Activated CD4-positive, alpha-beta T cell treated with anti-CD3 and anti-CD28 coated beads for 4 hours (primary cell): ENCODE measurements around the gene SLC47A1.
"Not testable (repeated sequence)": the region's sequence is repeated elsewhere in the genome, so short reads cannot be mapped to it uniquely, and the experiment has no call there.

Experiments
- DNase-seq, 2 donors: peaks; one replicate each; pipeline ENCODE4 v3.0.0-alpha.2; 2020

Gene SLC47A1

GRCh38 chr17:19555746-19556145 is 22.1 kb downstream of the SLC47A1 start:
- no peak for DNase-seq

- DNase-seq, result no peak
Observed at GRCh38 chr17:19558946-19559345, 25.3 kb downstream of the SLC47A1 start.

- DNase-seq, result no peak
Observed at GRCh38 chr17:19561697-19562318, 28.2 kb downstream of the SLC47A1 start.

GRCh38 chr17:19565817-19566575 is 32.3 kb downstream of the SLC47A1 start:
- no peak for DNase-seq

- DNase-seq, result no peak
Observed at GRCh38 chr17:19567216-19568015, 33.8 kb downstream of the SLC47A1 start.

GRCh38 chr17:19568016-19568350 is 34.3 kb downstream of the SLC47A1 start:
- no peak for DNase-seq

GRCh38 chr17:19569785-19570543 is 36.3 kb downstream of the SLC47A1 start:
- no peak for DNase-seq

GRCh38 chr17:19570544-19571062 is 36.9 kb downstream of the SLC47A1 start:
- no peak for DNase-seq

- no peak for DNase-seq
Observed at GRCh38 chr17:19573075-19573474, 39.4 kb downstream of the SLC47A1 start.

- no peak for DNase-seq
Observed at GRCh38 chr17:19574956-19575355, 41.3 kb downstream of the SLC47A1 start.

GRCh38 chr17:19578545-19578944 is 44.9 kb downstream of the SLC47A1 start:
- DNase-seq, result no peak

GRCh38 chr17:19579192-19579761 is 45.6 kb downstream of the SLC47A1 start:
- no peak for DNase-seq

- DNase-seq, result no peak
Observed at GRCh38 chr17:19579867-19580565, 46.4 kb downstream of the SLC47A1 start.

GRCh38 chr17:19580566-19580920 is 46.9 kb downstream of the SLC47A1 start:
- DNase-seq, result not testable (repeated sequence)

- not testable (repeated sequence) for DNase-seq
Observed at GRCh38 chr17:19582152-19582551, 48.5 kb downstream of the SLC47A1 start.

- no peak for DNase-seq
Observed at GRCh38 chr17:19583871-19584270, 50.2 kb downstream of the SLC47A1 start.

GRCh38 chr17:19590451-19590850 is 56.8 kb downstream of the SLC47A1 start:
- DNase-seq, result no peak

- no peak for DNase-seq
Observed at GRCh38 chr17:19590912-19591551, 57.4 kb downstream of the SLC47A1 start.

- no peak for DNase-seq
Observed at GRCh38 chr17:19592316-19592715, 58.7 kb downstream of the SLC47A1 start.

GRCh38 chr17:19596869-19597268 is 63.2 kb downstream of the SLC47A1 start:
- no peak for DNase-seq

- no peak for DNase-seq
Observed at GRCh38 chr17:19610311-19610710, 76.7 kb downstream of the SLC47A1 start.
